GM13976 (cell line): Measurements from ENCODE around the gene RDH13.
A peak's percentile ranks its signal among the peaks of the same experiment; 100 is the strongest.
"Not testable (repeated sequence)": the region's sequence is repeated elsewhere in the genome, so short reads cannot be mapped to it uniquely, and the experiment has no call there.

Experiments
- DNase-seq: peaks from one replicate; pipeline ENCODE4 v3.0.0; 2012; ENCODE audit warnings: low spot score
- in situ Hi-C: fragments of 300-500 bp; cut with MboI; formaldehyde crosslinking; loops from one replicate; pipeline ENCODE4 v1.12.0; 2022; ENCODE audit warnings: low sequenced_read_pairs, mixed read lengths, inconsistent platforms; ENCODE audit not compliant: unreplicated experiment
- TF ChIP-seq, protein P1 (sequence below): IDR thresholded peaks from 2 replicates; pipeline ENCODE4 v1.5.1; 2012; ENCODE audit warnings: borderline replicate concordance, mild to moderate bottlenecking; ENCODE audit not compliant: insufficient read depth; ENCODE audit errors: extremely low read depth, missing control alignments, control extremely low read depth

The RDH13 gene

GRCh38 chr19:55013596-55013995, 49.4 kb downstream of the RDH13 start:
- in situ Hi-C loops, result no loop called here
- no peak for DNase-seq
- TF ChIP-seq, protein P1, sequence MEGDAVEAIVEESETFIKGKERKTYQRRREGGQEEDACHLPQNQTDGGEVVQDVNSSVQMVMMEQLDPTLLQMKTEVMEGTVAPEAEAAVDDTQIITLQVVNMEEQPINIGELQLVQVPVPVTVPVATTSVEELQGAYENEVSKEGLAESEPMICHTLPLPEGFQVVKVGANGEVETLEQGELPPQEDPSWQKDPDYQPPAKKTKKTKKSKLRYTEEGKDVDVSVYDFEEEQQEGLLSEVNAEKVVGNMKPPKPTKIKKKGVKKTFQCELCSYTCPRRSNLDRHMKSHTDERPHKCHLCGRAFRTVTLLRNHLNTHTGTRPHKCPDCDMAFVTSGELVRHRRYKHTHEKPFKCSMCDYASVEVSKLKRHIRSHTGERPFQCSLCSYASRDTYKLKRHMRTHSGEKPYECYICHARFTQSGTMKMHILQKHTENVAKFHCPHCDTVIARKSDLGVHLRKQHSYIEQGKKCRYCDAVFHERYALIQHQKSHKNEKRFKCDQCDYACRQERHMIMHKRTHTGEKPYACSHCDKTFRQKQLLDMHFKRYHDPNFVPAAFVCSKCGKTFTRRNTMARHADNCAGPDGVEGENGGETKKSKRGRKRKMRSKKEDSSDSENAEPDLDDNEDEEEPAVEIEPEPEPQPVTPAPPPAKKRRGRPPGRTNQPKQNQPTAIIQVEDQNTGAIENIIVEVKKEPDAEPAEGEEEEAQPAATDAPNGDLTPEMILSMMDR, result no peak

DNA sequence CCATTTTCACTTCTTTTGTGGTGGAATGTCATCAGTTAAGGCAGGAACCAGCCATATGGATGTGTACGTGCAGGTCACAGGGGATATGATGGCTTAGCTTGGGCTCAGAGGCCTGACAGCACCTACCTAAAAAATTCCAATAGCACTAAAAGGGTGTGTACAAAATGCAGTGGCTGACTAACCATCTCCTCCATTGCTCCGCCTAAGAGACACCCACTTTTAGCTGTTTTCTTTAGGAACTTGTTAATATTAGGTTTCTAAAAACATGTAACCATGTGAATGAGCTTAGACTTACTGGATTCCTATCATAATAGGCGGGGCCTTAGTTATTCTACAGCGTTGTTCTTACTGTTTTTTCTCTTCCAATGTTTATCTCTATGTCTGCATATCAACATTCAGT, 50.6 kb downstream of the RDH13 start:
- no peak for DNase-seq
- in situ Hi-C loops, result no loop called here
- TF ChIP-seq, protein P1, result no peak

DNA sequence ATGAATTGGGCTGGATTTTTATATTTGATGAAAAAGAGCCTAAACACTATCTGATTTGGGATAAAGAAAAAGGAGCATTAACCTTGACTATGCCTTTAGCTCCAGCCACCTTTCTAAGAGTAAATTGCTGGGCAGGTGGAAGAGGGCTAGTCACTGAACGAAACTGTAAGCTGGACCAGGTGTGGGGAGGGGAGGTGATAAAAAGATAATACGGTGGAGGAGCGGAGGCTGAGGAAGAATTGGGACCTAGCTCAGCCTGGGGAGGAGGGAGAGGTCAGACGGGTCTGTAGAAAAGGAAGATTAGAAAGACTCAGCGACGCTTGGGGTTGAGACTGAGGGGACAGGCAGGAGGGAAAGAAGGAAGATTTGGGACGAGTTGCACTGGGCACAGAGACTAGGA, 52.4 kb downstream of the RDH13 start:
- in situ Hi-C loops, DNase-seq: not testable (repeated sequence)

GRCh38 chr19:55008781-55009180, 54.2 kb downstream of the RDH13 start:
- DNase-seq, in situ Hi-C loops: not testable (repeated sequence)

- in situ Hi-C loops, DNase-seq: not testable (repeated sequence)
Observed at GRCh38 chr19:55008189-55008588, 54.8 kb downstream of the RDH13 start.

- in situ Hi-C loops, DNase-seq: not testable (repeated sequence)
Observed at GRCh38 chr19:55007537-55007936, 55.4 kb downstream of the RDH13 start.

GRCh38 chr19:55006795-55007194, 56.2 kb downstream of the RDH13 start:
- not testable (repeated sequence) for DNase-seq

GRCh38 chr19:55005684-55006488, 57.1 kb downstream of the RDH13 start:
- in situ Hi-C loops, result no loop called here
- DNase-seq, result peak; percentile 78
- TF ChIP-seq, protein P1, result no peak

More at GRCh38 chr19:55006795-55007194, 56.2 kb downstream of the RDH13 start:
- in situ Hi-C loops, result not testable (repeated sequence)

DNA sequence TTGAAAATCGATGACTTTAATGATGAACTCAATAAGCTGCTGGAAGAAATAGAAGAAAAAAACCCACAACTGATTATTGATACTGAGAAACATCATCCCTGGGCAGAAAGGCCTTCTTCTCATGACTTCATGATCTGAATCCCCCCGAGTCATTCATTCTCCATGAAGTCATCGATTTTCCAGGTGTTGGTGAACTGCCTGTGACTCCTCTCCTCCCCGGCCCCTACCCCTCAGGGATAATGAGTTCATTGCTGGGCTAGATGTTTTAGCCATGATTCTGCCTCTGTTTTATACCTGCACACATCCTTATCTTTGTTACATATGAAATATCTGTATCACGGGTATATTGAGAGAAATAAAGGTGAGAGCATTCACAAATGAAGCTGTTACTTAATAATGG, 62.2 kb downstream of the RDH13 start:
- no peak for DNase-seq
- in situ Hi-C loops, result no loop called here
- TF ChIP-seq, protein P1, result no peak

GRCh38 chr19:54998751-54999239, 64.2 kb downstream of the RDH13 start:
- DNase-seq, in situ Hi-C loops: not testable (repeated sequence)
